ENCODE results near the gene ZCCHC17. TPM values are rescaled to one million over a fixed set of nuclear protein-coding genes. Genes with fewer than 3 reads are reported as not detected.

Gene ZCCHC17
- total RNA-seq, 1 donor from 2014 or later, result 27.5 TPM

DNA sequence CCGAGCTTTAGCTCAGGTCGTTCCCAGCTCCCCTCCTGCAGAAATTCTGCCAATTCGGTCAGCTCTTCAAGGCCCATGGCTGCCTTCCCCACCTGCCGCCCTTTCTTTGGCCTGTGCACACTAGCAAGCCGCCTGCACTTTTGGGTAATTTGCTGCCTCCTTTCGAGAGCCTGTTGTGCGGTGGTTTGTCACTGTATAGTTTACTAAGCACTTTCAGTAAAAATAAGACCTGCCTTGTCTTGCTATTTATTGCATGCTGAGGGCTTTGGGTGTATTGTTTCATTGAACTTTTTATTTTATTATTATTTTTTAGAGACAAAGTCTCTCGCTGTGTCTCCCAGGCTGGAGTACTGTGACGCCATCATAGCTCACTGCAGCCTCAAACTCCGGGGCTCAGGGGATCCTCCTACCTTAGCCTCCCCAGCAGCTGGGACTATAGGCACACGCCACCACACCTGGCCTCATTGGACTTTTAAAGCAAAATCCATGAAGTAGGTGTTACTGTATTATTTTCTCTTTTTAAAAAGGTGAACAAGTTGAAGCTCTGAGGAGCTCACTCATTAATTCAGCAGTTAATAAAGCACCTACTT is 77.2 kb downstream of the ZCCHC17 start:
- Mint-ChIP-seq H3K9me3 (ENCODE audit: unreplicated experiment) (no peaks in the 10 kb centered on the region), H3K36me3 (ENCODE audit: low read depth, unreplicated experiment) (no peaks in the 10 kb centered on the region), H3K4me3 (ENCODE audit: unreplicated experiment) (no peak overlapping the region), H3K4me1 (ENCODE audit: unreplicated experiment) (peaks cover 9% of the 10 kb centered on the region), H3K27ac (ENCODE audit: unreplicated experiment) (no peak overlapping the region), H3K27me3 (ENCODE audit: unreplicated experiment) (peaks cover 11% of the 10 kb centered on the region)
- no peak for DNase-seq (ENCODE audit: low spot score)
- TF ChIP-seq, protein P1, sequence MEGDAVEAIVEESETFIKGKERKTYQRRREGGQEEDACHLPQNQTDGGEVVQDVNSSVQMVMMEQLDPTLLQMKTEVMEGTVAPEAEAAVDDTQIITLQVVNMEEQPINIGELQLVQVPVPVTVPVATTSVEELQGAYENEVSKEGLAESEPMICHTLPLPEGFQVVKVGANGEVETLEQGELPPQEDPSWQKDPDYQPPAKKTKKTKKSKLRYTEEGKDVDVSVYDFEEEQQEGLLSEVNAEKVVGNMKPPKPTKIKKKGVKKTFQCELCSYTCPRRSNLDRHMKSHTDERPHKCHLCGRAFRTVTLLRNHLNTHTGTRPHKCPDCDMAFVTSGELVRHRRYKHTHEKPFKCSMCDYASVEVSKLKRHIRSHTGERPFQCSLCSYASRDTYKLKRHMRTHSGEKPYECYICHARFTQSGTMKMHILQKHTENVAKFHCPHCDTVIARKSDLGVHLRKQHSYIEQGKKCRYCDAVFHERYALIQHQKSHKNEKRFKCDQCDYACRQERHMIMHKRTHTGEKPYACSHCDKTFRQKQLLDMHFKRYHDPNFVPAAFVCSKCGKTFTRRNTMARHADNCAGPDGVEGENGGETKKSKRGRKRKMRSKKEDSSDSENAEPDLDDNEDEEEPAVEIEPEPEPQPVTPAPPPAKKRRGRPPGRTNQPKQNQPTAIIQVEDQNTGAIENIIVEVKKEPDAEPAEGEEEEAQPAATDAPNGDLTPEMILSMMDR (IDR thresholded peaks at IDR 0.05; ENCODE audit: unreplicated experiment), result no peak

DNA sequence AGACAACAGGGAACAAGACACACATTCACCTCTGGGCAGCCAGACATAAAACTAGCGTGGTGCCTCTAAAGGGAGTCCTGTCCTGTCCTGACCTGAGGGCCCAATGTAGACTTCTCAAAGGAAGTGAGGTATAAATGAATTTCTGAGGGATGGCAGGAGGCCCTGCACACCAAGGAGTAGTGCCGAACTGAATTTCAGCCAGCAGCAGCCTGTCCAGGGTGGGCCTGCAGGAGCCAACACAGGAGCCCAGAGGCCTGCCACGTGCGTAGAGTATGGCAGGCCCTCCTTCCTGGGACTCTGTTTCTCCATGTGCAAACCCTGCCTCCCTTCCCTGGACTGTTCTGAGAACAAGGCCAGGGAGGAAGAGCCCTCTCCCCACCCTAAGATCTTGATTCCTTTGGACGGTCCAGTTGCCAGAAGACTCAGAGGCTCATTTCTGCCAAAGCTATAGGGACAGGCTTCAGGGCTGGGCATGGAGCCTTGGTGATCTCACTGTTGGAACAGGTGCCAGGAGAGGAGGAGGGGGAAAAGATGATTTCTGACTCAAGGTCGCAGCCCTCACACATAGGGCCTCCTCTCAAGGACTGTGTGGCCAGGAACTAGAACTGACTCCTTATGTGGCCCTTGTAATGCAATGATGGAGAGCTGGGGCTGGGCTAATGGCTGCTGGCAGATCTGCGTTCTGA is 77.8 kb downstream of the ZCCHC17 start:
- Mint-ChIP-seq H3K36me3 (ENCODE audit: low read depth, unreplicated experiment) (no peaks in the 10 kb centered on the region), H3K27me3 (ENCODE audit: unreplicated experiment) (peaks cover 11% of the 10 kb centered on the region), H3K4me3 (ENCODE audit: unreplicated experiment) (no peak overlapping the region), H3K9me3 (ENCODE audit: unreplicated experiment) (no peaks in the 10 kb centered on the region), H3K4me1 (ENCODE audit: unreplicated experiment) (peaks cover 11% of the 10 kb centered on the region), H3K27ac (ENCODE audit: unreplicated experiment) (no peak overlapping the region)
- TF ChIP-seq, protein P1 (IDR thresholded peaks at IDR 0.05; ENCODE audit: unreplicated experiment), result no peak
- no peak for DNase-seq (ENCODE audit: low spot score)

DNA sequence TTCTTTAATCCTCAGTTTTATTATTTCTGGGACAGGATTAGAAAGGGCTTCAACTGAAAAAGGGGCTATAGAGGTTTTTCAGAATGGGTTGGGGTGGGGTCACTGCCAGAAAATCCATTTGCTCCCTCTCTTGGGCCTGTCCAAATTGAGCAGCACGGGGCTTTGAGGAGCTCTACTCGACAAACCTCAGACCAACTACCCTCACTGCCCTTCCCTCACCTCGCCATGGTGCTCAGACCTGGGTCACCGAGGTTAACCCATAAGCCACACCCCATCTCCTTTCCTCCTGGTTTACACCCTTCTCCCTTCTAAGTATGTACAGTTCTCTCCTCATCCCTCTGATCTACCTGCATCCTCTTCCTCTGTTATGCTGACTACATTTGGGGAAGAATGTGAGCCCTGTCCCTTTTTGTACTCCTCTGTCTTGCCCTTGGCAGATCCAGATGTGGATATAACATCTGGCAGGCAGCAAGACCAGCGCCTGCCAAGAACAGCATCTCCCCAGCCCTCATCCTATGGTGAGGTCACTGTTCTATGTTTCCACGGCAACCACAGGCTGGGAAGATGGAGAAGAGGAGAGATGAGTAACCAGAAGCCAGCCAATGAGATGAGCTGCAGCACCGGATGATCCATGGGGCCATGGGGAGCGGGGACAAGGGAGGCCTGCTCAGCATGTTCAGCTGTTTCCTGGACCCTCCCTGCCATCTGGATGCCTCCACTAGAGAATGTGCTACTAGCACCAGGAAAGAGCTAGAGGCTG is 79.7 kb downstream of the ZCCHC17 start:
- TF ChIP-seq, protein P1 (IDR thresholded peaks at IDR 0.05; ENCODE audit: unreplicated experiment), result no peak
- Mint-ChIP-seq H3K4me1 (ENCODE audit: unreplicated experiment) (peaks cover 17% of the 10 kb centered on the region), H3K27ac (ENCODE audit: unreplicated experiment) (no peak overlapping the region)

DNA sequence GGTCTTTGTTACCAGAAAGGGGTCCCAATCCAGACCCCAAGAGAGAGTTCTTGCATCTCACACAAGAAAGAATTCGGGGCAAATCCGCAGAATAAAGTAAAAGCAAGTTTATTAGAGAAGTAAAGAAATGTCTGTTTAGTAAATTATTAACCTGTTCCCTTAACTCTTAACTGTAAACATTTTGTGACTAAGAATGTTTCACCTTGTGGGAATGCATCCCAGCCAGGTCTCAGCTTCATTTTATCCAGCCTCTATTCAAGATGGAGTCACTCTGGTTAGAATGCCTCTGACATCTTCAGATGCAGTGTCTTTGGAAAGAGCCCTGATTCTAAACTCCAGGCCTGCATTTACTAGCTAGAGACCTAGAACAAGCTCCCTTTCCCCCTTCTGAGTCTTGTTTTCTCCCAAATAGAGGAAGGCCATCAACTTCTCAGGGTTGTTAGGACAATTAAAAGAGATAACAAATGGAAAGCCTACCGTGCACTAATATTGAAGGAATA is 80.6 kb downstream of the ZCCHC17 start:
- no peaks in the 10 kb centered on the region for H3K9me3 Mint-ChIP-seq (ENCODE audit: unreplicated experiment)
- no peak overlapping the region for H3K4me3 Mint-ChIP-seq (ENCODE audit: unreplicated experiment)
- H3K4me1 Mint-ChIP-seq (ENCODE audit: unreplicated experiment), result peaks cover 13% of the 10 kb centered on the region
- DNase-seq (ENCODE audit: low spot score), result no peak
- no peak overlapping the region for H3K27ac Mint-ChIP-seq (ENCODE audit: unreplicated experiment)
- H3K27me3 Mint-ChIP-seq (ENCODE audit: unreplicated experiment), result peaks cover 3% of the 10 kb centered on the region
- TF ChIP-seq, protein P1 (IDR thresholded peaks at IDR 0.05; ENCODE audit: unreplicated experiment), result no peak
- no peaks in the 10 kb centered on the region for H3K36me3 Mint-ChIP-seq (ENCODE audit: low read depth, unreplicated experiment)

More for the DNA sequence above, 79.7 kb downstream of the ZCCHC17 start:
- Mint-ChIP-seq H3K4me3 (ENCODE audit: unreplicated experiment) (no peak overlapping the region), H3K9me3 (ENCODE audit: unreplicated experiment) (no peaks in the 10 kb centered on the region), H3K36me3 (ENCODE audit: low read depth, unreplicated experiment) (no peaks in the 10 kb centered on the region), H3K27me3 (ENCODE audit: unreplicated experiment) (peaks cover 7% of the 10 kb centered on the region)
- peak; percentile 42 for DNase-seq (ENCODE audit: low spot score)

Data from endothelial cell (in vitro differentiated cells).